ENCODE measurements around the gene PPP6R2. TPM values are rescaled to one million over a fixed set of nuclear protein-coding genes. Genes with fewer than 3 reads are reported as not detected.

The PPP6R2 gene
- polyA plus RNA-seq, 1 donor from 2014 or later = 85.4 TPM

DNA sequence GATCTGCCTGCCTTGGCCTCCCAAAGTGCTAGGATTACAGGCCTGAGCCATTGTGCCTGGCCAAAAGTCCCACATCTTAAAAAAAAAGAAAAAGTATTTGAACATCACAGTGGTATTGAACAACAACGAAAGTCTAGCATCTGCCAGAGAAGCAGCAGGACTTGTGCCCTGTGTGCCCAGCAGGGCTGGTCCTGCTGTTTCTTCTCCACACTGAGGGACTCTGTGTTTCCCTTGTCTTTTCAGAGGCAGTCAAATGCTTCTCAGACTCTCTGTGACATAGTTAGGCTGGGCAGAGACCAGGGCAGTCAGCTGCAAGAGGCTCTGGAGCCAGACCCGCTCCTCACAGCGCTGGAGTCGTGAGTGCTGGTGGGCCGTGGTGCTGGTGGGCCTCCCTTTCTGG, 75.5 kb downstream of the PPP6R2 start:
- no peak overlapping the region for H2AFZ ChIP-seq (ENCODE audit: low read depth, low read length)
- no peaks in the 10 kb centered on the region for H3K9me3 ChIP-seq (ENCODE audit: low read length)
- H3K4me3 ChIP-seq (ENCODE audit: low read length) = no peak overlapping the region
- no peak overlapping the region for H3K9ac ChIP-seq (ENCODE audit: low read length)
- no peaks in the 10 kb centered on the region for H4K20me1 ChIP-seq (ENCODE audit: insufficient read depth)
- H3K36me3 ChIP-seq (ENCODE audit: insufficient read depth, low read length) = peaks cover 7% of the 10 kb centered on the region
- no peaks in the 10 kb centered on the region for H3F3A ChIP-seq (ENCODE audit: insufficient read depth, low read length, poor library complexity, severe bottlenecking)
- H3K27me3 ChIP-seq (ENCODE audit: insufficient read depth, low read depth, low read length) = no peaks in the 10 kb centered on the region
- no peak overlapping the region for H3K27ac ChIP-seq (ENCODE audit: low read length)
- no peaks in the 10 kb centered on the region for H3K9me2 ChIP-seq (ENCODE audit: insufficient read depth, low read length)
- TF ChIP-seq RAD21 (conservative IDR thresholded peaks at IDR 0.05) (no peak), EP300 (conservative IDR thresholded peaks at IDR 0.05; ENCODE audit: poor library complexity, severe bottlenecking) (no peak), POLR2AphosphoS5 (IDR thresholded peaks at IDR 0.05) (no peak), EZH2 (IDR thresholded peaks at IDR 0.05; ENCODE audit: borderline replicate concordance, insufficient read depth, low read length, poor library complexity, severe bottlenecking) (no peak), SMC3 (conservative IDR thresholded peaks at IDR 0.05; ENCODE audit: poor library complexity) (no peak), MXI1 (conservative IDR thresholded peaks at IDR 0.05; ENCODE audit: poor library complexity, severe bottlenecking) (no peak), TAF1 (IDR thresholded peaks at IDR 0.05; ENCODE audit: low read depth) (no peak)
- TF ChIP-seq, protein P1, sequence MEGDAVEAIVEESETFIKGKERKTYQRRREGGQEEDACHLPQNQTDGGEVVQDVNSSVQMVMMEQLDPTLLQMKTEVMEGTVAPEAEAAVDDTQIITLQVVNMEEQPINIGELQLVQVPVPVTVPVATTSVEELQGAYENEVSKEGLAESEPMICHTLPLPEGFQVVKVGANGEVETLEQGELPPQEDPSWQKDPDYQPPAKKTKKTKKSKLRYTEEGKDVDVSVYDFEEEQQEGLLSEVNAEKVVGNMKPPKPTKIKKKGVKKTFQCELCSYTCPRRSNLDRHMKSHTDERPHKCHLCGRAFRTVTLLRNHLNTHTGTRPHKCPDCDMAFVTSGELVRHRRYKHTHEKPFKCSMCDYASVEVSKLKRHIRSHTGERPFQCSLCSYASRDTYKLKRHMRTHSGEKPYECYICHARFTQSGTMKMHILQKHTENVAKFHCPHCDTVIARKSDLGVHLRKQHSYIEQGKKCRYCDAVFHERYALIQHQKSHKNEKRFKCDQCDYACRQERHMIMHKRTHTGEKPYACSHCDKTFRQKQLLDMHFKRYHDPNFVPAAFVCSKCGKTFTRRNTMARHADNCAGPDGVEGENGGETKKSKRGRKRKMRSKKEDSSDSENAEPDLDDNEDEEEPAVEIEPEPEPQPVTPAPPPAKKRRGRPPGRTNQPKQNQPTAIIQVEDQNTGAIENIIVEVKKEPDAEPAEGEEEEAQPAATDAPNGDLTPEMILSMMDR (IDR thresholded peaks at IDR 0.05; ENCODE audit: poor library complexity, severe bottlenecking) = no peak
- TF ChIP-seq, protein P2, sequence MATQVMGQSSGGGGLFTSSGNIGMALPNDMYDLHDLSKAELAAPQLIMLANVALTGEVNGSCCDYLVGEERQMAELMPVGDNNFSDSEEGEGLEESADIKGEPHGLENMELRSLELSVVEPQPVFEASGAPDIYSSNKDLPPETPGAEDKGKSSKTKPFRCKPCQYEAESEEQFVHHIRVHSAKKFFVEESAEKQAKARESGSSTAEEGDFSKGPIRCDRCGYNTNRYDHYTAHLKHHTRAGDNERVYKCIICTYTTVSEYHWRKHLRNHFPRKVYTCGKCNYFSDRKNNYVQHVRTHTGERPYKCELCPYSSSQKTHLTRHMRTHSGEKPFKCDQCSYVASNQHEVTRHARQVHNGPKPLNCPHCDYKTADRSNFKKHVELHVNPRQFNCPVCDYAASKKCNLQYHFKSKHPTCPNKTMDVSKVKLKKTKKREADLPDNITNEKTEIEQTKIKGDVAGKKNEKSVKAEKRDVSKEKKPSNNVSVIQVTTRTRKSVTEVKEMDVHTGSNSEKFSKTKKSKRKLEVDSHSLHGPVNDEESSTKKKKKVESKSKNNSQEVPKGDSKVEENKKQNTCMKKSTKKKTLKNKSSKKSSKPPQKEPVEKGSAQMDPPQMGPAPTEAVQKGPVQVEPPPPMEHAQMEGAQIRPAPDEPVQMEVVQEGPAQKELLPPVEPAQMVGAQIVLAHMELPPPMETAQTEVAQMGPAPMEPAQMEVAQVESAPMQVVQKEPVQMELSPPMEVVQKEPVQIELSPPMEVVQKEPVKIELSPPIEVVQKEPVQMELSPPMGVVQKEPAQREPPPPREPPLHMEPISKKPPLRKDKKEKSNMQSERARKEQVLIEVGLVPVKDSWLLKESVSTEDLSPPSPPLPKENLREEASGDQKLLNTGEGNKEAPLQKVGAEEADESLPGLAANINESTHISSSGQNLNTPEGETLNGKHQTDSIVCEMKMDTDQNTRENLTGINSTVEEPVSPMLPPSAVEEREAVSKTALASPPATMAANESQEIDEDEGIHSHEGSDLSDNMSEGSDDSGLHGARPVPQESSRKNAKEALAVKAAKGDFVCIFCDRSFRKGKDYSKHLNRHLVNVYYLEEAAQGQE (IDR thresholded peaks at IDR 0.05; ENCODE audit: borderline replicate concordance) = no peak
- H3K4me2 ChIP-seq (ENCODE audit: low read length) = no peak overlapping the region
- H3K79me2 ChIP-seq (replicated peaks; ENCODE audit: insufficient read depth, low read length) = no peaks in the 10 kb centered on the region

DNA sequence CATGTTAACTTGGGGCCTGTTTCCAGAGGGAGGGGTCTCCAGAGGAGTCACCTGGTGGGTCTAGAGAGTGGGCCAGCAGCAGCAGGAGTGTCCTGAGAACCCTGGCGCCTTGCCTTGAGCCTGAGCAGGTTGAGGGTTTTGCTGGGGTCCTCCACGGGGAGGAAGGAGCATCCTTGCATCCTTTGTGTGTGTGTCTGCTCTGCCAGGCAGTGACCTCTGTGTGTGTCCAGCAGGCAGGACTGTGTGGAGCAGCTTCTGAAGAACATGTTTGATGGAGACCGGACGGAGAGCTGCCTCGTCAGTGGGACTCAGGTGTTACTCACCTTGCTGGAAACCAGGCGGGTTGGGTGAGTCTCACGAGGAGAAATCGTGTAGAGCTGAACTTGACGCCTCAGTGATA, 76.0 kb downstream of the PPP6R2 start:
- Histone ChIP-seq H3K4me2 (ENCODE audit: low read length) (no peak overlapping the region), H3K36me3 (ENCODE audit: insufficient read depth, low read length) (peaks cover 7% of the 10 kb centered on the region), H3K27ac (ENCODE audit: low read length) (no peak overlapping the region)

More for the DNA sequence above, 76.0 kb downstream of the PPP6R2 start:
- TF ChIP-seq SMC3 (conservative IDR thresholded peaks at IDR 0.05; ENCODE audit: poor library complexity) (no peak), EZH2 (IDR thresholded peaks at IDR 0.05; ENCODE audit: borderline replicate concordance, insufficient read depth, low read length, poor library complexity, severe bottlenecking) (no peak), RAD21 (conservative IDR thresholded peaks at IDR 0.05) (no peak), MXI1 (conservative IDR thresholded peaks at IDR 0.05; ENCODE audit: poor library complexity, severe bottlenecking) (no peak), POLR2AphosphoS5 (IDR thresholded peaks at IDR 0.05) (no peak)
- Histone ChIP-seq H4K20me1 (ENCODE audit: insufficient read depth) (no peaks in the 10 kb centered on the region), H3F3A (ENCODE audit: insufficient read depth, low read length, poor library complexity, severe bottlenecking) (no peaks in the 10 kb centered on the region), H3K9me2 (ENCODE audit: insufficient read depth, low read length) (no peaks in the 10 kb centered on the region), H3K79me2 (replicated peaks; ENCODE audit: insufficient read depth, low read length) (no peaks in the 10 kb centered on the region), H3K27me3 (ENCODE audit: insufficient read depth, low read depth, low read length) (no peaks in the 10 kb centered on the region), H2AFZ (ENCODE audit: low read depth, low read length) (no peak overlapping the region), H3K9ac (ENCODE audit: low read length) (no peak overlapping the region), H3K4me3 (ENCODE audit: low read length) (no peak overlapping the region), H3K9me3 (ENCODE audit: low read length) (no peaks in the 10 kb centered on the region)

All from neural cell (in vitro differentiated cells).